Trophoblast cell (in vitro differentiated cells and primary cell): ENCODE measurements around the gene NUP107.

ENCODE experiments used
- DNase-seq, 2 donors: peaks; one replicate each; pipeline ENCODE4 v3.0.0-alpha.2; 2016
- H2AFZ ChIP-seq: 2 replicates; pipeline ENCODE4 v1.6.1; 2013; ENCODE audit warnings: low read length, moderate library complexity, mild to moderate bottlenecking; ENCODE audit not compliant: insufficient read depth, poor library complexity
- H2AK5ac ChIP-seq: 2 replicates; pipeline ENCODE4 v1.6.1; 2013; ENCODE audit warnings: mild to moderate bottlenecking, low read length
- H2BK120ac ChIP-seq: 2 replicates; pipeline ENCODE4 v1.6.1; 2013; ENCODE audit warnings: low read length, mild to moderate bottlenecking, moderate library complexity; ENCODE audit not compliant: insufficient read depth, poor library complexity
- H2BK12ac ChIP-seq: 2 replicates; pipeline ENCODE4 v1.6.1; 2013; ENCODE audit warnings: mild to moderate bottlenecking, low read length, moderate library complexity
- H2BK5ac ChIP-seq: 2 replicates; pipeline ENCODE4 v1.6.1; 2013; ENCODE audit warnings: low read length, low read depth, moderate library complexity, mild to moderate bottlenecking; ENCODE audit not compliant: poor library complexity
- H3K14ac ChIP-seq: 2 replicates; pipeline ENCODE4 v1.6.1; 2013; ENCODE audit warnings: mild to moderate bottlenecking, low read length
- H3K18ac ChIP-seq: 2 replicates; pipeline ENCODE4 v1.6.1; 2013; ENCODE audit warnings: mild to moderate bottlenecking, low read length
- H3K23ac ChIP-seq: 2 replicates; pipeline ENCODE4 v1.6.1; 2013; ENCODE audit warnings: low read length
- H3K27ac ChIP-seq: 2 replicates; pipeline ENCODE4 v1.5.1; 2013; ENCODE audit warnings: low read depth, mild to moderate bottlenecking, inconsistent platforms, low read length, moderate library complexity
- H3K27me3 ChIP-seq: 2 replicates; pipeline ENCODE4 v1.6.1; 2013; ENCODE audit warnings: inconsistent platforms, mild to moderate bottlenecking, low read length, moderate library complexity; ENCODE audit not compliant: insufficient read depth
- H3K36me3 ChIP-seq, 2 experiments: 1 replicate in 1 of 2; 2 replicates in 1 of 2; pipeline ENCODE4 v1.6.1; 2013; ENCODE audit warnings: low read length in 2 of 2, mild to moderate bottlenecking in 2 of 2, moderate library complexity in 1 of 2; ENCODE audit not compliant: insufficient read depth in 2 of 2, control insufficient read depth in 1 of 2
- H3K4ac ChIP-seq: 2 replicates; pipeline ENCODE4 v1.6.1; 2013; ENCODE audit warnings: low read depth, mild to moderate bottlenecking, low read length, moderate library complexity
- H3K4me1 ChIP-seq, 2 experiments: 1 replicate in 1 of 2; 2 replicates in 1 of 2; pipeline ENCODE4 v1.6.1; 2013; ENCODE audit warnings: low read length in 2 of 2, mild to moderate bottlenecking in 2 of 2, moderate library complexity in 1 of 2; ENCODE audit not compliant: insufficient read depth in 2 of 2, control insufficient read depth in 1 of 2
- H3K4me2 ChIP-seq: 2 replicates; pipeline ENCODE4 v1.6.1; 2013; ENCODE audit warnings: inconsistent platforms, mild to moderate bottlenecking, low read length, moderate library complexity
- H3K4me3 ChIP-seq: 2 replicates; pipeline ENCODE4 v1.5.1; 2013; ENCODE audit warnings: mild to moderate bottlenecking, low read depth, low read length, inconsistent platforms
- H3K79me1 ChIP-seq: one replicate; pipeline ENCODE4 v1.6.1; 2013; ENCODE audit warnings: low read length
- H3K79me2 ChIP-seq: 2 replicates; pipeline ENCODE4 v1.6.1; 2013; ENCODE audit warnings: low read length, mild to moderate bottlenecking; ENCODE audit not compliant: control insufficient read depth, insufficient read depth, poor library complexity
- H3K9ac ChIP-seq: 2 replicates; pipeline ENCODE4 v1.6.1; 2013; ENCODE audit warnings: mild to moderate bottlenecking, low read length
- H3K9me3 ChIP-seq: 2 replicates; pipeline ENCODE4 v1.6.1; 2013; ENCODE audit warnings: low read depth, mild to moderate bottlenecking, control low read depth, inconsistent platforms, low read length; ENCODE audit not compliant: insufficient read depth
- H4K12ac ChIP-seq: 2 replicates; pipeline ENCODE4 v1.6.1; 2013; ENCODE audit warnings: low read depth, mild to moderate bottlenecking, low read length, moderate library complexity
- H4K8ac ChIP-seq: 2 replicates; pipeline ENCODE4 v1.6.1; 2013; ENCODE audit warnings: low read depth, mild to moderate bottlenecking, low read length, moderate library complexity
- H4K91ac ChIP-seq: one replicate; pipeline ENCODE4 v1.6.1; 2013; ENCODE audit warnings: low read depth, mild to moderate bottlenecking, low read length, moderate library complexity
- WGBS: extraction: QIAGEN DNeasy Blood & Tissue Kit; methylation state at CpG from one replicate; pipeline ENCODE4 v1.1.7; 2013; ENCODE audit warnings: missing lambda C conversion rate; ENCODE audit not compliant: insufficient read length, insufficient coverage; ENCODE audit errors: extremely low coverage; 5-methylcytosine and 5-hydroxymethylcytosine counted together

Gene NUP107

DNA sequence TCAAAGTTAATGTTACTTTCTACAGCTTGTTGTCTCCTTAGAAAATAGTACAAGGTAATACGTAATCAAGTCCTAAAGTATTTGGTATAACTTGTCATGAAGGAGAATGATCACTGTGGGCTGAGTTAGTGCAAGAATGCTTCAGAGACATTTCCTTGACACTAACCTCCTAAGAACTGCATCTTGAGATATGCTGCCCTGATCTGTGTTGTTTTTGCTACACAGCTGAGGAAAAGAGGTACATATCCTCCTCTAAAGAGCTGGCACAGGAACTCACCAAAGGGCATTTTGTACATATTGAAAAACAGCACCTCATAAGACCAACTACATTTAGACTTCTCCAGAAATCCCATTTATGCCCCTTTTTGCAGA lies 47.4 kb upstream of the NUP107 start:
- WGBS, result no CpG with 5 or more reads among the region's 1 CpG
- Histone ChIP-seq H4K12ac (no peak overlapping the region), H3K14ac (no peak overlapping the region)

DNA sequence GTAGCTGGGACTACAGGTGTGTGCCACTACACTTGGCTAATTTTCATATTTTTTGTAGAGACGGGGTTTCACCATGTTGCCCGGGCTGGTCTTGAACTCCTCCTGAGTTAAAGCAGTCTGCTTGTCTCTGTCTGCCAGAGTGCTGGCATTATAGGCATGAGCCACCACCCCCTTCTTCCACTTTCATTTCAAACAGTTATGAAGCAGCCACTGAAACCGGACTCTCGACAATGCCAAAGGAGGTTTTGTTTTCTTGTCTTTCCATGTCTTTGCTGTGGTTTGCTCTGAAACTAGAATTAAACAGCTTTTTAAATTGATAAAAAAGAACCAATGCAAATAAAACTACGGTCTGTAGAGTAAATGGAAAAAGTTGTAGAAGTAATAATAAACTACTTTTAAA lies 45.6 kb upstream of the NUP107 start:
- Histone ChIP-seq H3K23ac (no peak overlapping the region), H4K12ac (no peak overlapping the region), H3K4ac (peak overlapping the region; percentile 86), H3K4me3 (no peak overlapping the region), H4K91ac (no peak overlapping the region), H3K4me2 (no peak overlapping the region), H2BK12ac (no peak overlapping the region), H3K27ac (no peak overlapping the region), H3K9me3 (no peaks in the 10 kb centered on the region), H2AFZ (no peak overlapping the region), H2AK5ac (no peak overlapping the region), H3K18ac (peak overlapping the region; percentile 7), H3K4me1 (peaks cover 0 to 3% of the 10 kb centered on the region in 2 experiments), H3K79me1 (no peaks in the 10 kb centered on the region), H3K27me3 (no peaks in the 10 kb centered on the region), H3K9ac (no peak overlapping the region), H3K79me2 (peaks cover 2% of the 10 kb centered on the region), H2BK5ac (no peak overlapping the region), H2BK120ac (no peak overlapping the region), H4K8ac (no peak overlapping the region), H3K14ac (no peak overlapping the region), H3K36me3 (peaks cover 6 to 9% of the 10 kb centered on the region in 2 experiments)
- no CpG with 5 or more reads among the region's 5 CpGs for WGBS
- DNase-seq, result no peak

More for the DNA sequence above, 47.4 kb upstream of the NUP107 start:
- Histone ChIP-seq H3K36me3 (peaks cover 6 to 7% of the 10 kb centered on the region in 2 experiments), H3K4ac (peak overlapping the region; percentile 47), H3K79me1 (no peaks in the 10 kb centered on the region), H3K4me2 (no peak overlapping the region), H3K4me3 (no peak overlapping the region), H3K9me3 (no peaks in the 10 kb centered on the region), H2AFZ (no peak overlapping the region), H2BK120ac (no peak overlapping the region), H3K79me2 (peaks cover 2% of the 10 kb centered on the region), H3K9ac (no peak overlapping the region), H4K8ac (no peak overlapping the region), H3K18ac (no peak overlapping the region), H2AK5ac (no peak overlapping the region), H2BK12ac (no peak overlapping the region), H3K4me1 (peaks cover 0 to 3% of the 10 kb centered on the region in 2 experiments), H3K27me3 (no peaks in the 10 kb centered on the region), H2BK5ac (no peak overlapping the region), H3K23ac (no peak overlapping the region), H3K27ac (no peak overlapping the region), H4K91ac (no peak overlapping the region)
- no peak for DNase-seq

DNA sequence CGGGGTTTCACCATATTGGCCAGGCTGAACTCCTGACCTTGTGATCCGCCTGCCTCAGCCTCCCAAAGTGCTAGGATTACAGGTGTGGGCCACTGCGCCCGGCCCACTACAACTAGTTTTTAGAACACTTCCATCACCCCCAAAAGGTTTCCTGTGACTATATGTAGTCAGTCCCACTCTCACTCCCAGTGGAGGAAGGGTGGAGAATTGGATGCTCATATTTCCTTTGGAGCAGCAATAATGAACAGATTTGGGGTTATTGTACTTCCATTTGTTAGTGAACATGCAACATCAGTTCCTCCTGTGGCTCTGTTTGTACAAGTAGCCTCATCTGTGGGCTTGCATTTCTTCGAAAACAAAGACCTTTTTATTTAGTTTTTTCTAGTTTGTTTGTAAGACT lies 40.3 kb upstream of the NUP107 start:
- Histone ChIP-seq H2BK12ac (no peak overlapping the region), H3K79me1 (no peaks in the 10 kb centered on the region), H3K4me2 (no peak overlapping the region), H3K23ac (no peak overlapping the region), H3K4me1 (no peaks in the 10 kb centered on the region), H2AFZ (no peak overlapping the region), H3K18ac (no peak overlapping the region), H3K4me3 (no peak overlapping the region), H3K79me2 (no peaks in the 10 kb centered on the region), H2BK120ac (no peak overlapping the region), H4K91ac (no peak overlapping the region), H3K27me3 (no peaks in the 10 kb centered on the region), H3K9ac (no peak overlapping the region), H3K14ac (no peak overlapping the region), H3K36me3 (peaks cover 8% of the 10 kb centered on the region in 2 experiments), H2BK5ac (no peak overlapping the region), H4K12ac (no peak overlapping the region), H3K4ac (no peak overlapping the region), H2AK5ac (no peak overlapping the region), H3K9me3 (no peaks in the 10 kb centered on the region), H3K27ac (no peak overlapping the region), H4K8ac (no peak overlapping the region)
- WGBS, result no CpG with 5 or more reads among the region's 5 CpGs
- DNase-seq, result no peak

DNA sequence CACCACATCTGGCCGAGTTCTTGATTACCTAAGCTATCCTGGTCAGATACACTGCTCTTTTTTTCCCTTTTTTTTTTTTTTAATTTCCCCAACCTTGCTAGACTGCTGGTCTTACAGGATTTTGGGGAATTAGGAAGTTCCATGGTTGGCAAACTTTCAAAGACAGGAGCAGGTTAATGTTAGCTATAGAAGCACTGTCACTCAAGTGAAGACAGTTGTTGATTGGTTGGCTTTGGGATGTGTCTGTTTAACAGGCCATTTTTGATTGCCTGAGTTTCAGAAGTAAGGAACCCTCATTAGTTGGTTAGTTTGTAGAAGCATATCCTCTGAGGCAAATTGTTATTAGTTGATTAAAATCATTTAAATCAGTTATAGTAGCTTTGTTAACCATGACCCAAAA lies 39.3 kb upstream of the NUP107 start:
- no peak overlapping the region for H3K27ac ChIP-seq

More for the DNA sequence above, 39.3 kb upstream of the NUP107 start:
- no peak overlapping the region for H2AK5ac ChIP-seq
- DNase-seq, result no peak
- no peak overlapping the region for H4K91ac ChIP-seq
- H3K23ac ChIP-seq, result no peak overlapping the region
- no peak overlapping the region for H3K14ac ChIP-seq
- H3K4me1 ChIP-seq, result no peaks in the 10 kb centered on the region
- H3K36me3 ChIP-seq, result peaks cover 13 to 14% of the 10 kb centered on the region in 2 experiments
- no peak overlapping the region for H3K4me2 ChIP-seq
- H4K12ac ChIP-seq, result no peak overlapping the region
- WGBS, result no CpG with 5 or more reads among the region's 1 CpG
- no peaks in the 10 kb centered on the region for H3K27me3 ChIP-seq
- H3K79me1 ChIP-seq, result no peaks in the 10 kb centered on the region
- no peak overlapping the region for H2AFZ ChIP-seq
- H2BK5ac ChIP-seq, result no peak overlapping the region
- H3K4me3 ChIP-seq, result no peak overlapping the region
- H3K18ac ChIP-seq, result no peak overlapping the region
- H3K4ac ChIP-seq, result no peak overlapping the region
- H4K8ac ChIP-seq, result no peak overlapping the region
- no peak overlapping the region for H2BK120ac ChIP-seq
- H2BK12ac ChIP-seq, result no peak overlapping the region
- H3K79me2 ChIP-seq, result no peaks in the 10 kb centered on the region
- H3K9me3 ChIP-seq, result no peaks in the 10 kb centered on the region
- H3K9ac ChIP-seq, result no peak overlapping the region
